ENCODE results near the gene MARCKS. TPM values are rescaled to one million over a fixed set of nuclear protein-coding genes. Genes with fewer than 3 reads are reported as not detected.

The MARCKS gene, protein sequence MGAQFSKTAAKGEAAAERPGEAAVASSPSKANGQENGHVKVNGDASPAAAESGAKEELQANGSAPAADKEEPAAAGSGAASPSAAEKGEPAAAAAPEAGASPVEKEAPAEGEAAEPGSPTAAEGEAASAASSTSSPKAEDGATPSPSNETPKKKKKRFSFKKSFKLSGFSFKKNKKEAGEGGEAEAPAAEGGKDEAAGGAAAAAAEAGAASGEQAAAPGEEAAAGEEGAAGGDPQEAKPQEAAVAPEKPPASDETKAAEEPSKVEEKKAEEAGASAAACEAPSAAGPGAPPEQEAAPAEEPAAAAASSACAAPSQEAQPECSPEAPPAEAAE
- total RNA-seq = 62.4 and 94.0 TPM in 2 replicates

DNA sequence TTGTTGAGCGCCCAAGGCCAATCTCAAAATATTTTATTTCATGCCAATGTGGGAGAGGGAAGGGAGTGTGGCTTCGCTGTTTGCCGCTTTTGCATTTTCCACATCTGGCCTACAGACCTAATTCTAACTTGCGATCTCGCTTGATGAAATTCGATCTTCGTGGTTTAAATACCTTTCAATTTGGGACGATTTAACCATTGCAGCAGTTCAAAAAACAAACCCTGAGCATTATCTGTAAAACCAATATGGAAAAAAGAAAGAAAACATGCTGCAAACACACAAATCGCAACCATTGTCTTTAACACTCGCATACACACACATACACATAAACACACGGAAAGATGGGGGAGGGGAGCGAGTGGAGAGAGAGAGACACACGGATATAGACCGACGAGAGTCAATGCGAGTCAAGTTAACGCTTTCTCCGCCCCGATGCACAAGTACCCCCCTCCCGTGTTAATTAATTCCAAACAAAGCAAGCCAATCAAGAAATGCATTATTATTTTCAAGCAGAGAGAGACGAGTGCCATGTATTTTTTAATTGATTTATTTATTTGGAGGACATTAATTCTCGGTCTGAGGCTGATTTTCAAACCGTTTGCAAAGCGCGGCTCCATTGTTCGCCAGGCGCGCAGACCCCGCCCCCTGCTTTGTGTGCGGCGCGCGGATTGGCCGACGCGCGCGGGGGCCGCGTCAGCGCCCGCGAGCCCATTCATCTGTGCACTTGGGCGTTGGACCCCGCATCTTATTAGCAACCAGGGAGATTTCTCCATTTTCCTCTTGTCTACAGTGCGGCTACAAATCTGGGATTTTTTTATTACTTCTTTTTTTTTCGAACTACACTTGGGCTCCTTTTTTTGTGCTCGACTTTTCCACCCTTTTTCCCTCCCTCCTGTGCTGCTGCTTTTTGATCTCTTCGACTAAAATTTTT, at the start of gene MARCKS:
Gene MARCKS, plus strand, starts transcription at position 721 of the 931 bp plus-strand sequence. CDS start 401 bp downstream, outside the sequence.

Other genes with a start within 250 kb of the MARCKS start
- gene HDAC2, start 113.8 kb downstream of the MARCKS start, total RNA-seq = 57.6 and 80.5 TPM in 2 replicates

Measured in placental epithelial cell (primary cell).